Gastrocnemius medialis (tissue), 4 donors: ENCODE data around the gene MAMDC4. TPM values are rescaled to one million over a fixed set of nuclear protein-coding genes. Genes with fewer than 3 reads are reported as not detected.

Experiments
- ATAC-seq, 2 donors: fragments of 150-250 bp; one replicate each; pipeline ENCODE4 v1.9.1; 2016
- DNase-seq, 2 donors: peaks; one replicate each; pipeline ENCODE4 v3.0.0-alpha.2; 2019
- H3K27ac ChIP-seq, 4 donors: fragments of 200-600 bp; sonication (generic); 1 replicate in 1 of 4; 2 replicates in 3 of 4; pipeline ENCODE4 v1.5.1; 2016 to 2018; ENCODE audit warnings: mild to moderate bottlenecking in 2 of 4, moderate library complexity in 1 of 4
- H3K27me3 ChIP-seq, 3 donors: fragments of 200-600 bp; sonication (generic) in 2 of 3; 1 replicate in 1 of 3; 2 replicates in 2 of 3; pipeline versions ENCODE4 v1.5.1 to v1.6.0; 2016 to 2019; ENCODE audit warnings: mild to moderate bottlenecking in 1 of 3, moderate library complexity in 1 of 3
- H3K36me3 ChIP-seq, 2 donors: fragments of 200-600 bp; sonication (generic) in 1 of 2; one replicate each; pipeline ENCODE4 v1.5.1; 2017 to 2018
- H3K4me1 ChIP-seq, 2 donors: fragments of 200-600 bp; sonication (generic) in 1 of 2; one replicate each; pipeline ENCODE4 v1.5.1; 2016 to 2017; ENCODE audit warnings: mild to moderate bottlenecking in 2 of 2
- H3K4me3 ChIP-seq, 4 donors: fragments of 200-600 bp; sonication (generic) in 3 of 4; 1 replicate in 1 of 4; 2 replicates in 3 of 4; pipeline ENCODE4 v1.5.1; 2016 to 2019; ENCODE audit warnings: mild to moderate bottlenecking in 2 of 4
- H3K9me3 ChIP-seq, 3 donors: fragments of 200-600 bp; sonication (generic) in 2 of 3; 1 replicate in 1 of 3; 2 replicates in 2 of 3; pipeline ENCODE4 v1.5.1; 2016 to 2019
- CTCF ChIP-seq, 5 experiments: fragments of 450-650 bp in 3 of 5; fragments of 200-600 bp in 2 of 5; sonication (generic) in 2 of 5; IDR thresholded peaks in 4 of 5; conservative IDR thresholded peaks in 1 of 5; 1 replicate in 4 of 5; 2 replicates in 1 of 5; pipeline ENCODE4 v1.5.1; 2016 to 2019; ENCODE audit warnings: antibody characterized with exemption in 5 of 5, mild to moderate bottlenecking in 3 of 5, moderate library complexity in 3 of 5
- POLR2A ChIP-seq, 2 donors: fragments of 450-650 bp; IDR thresholded peaks; one replicate each; pipeline ENCODE4 v1.6.1; 2017; ENCODE audit warnings: antibody characterized with exemption in 2 of 2, mild to moderate bottlenecking in 2 of 2, moderate library complexity in 2 of 2
- in situ Hi-C, 4 donors: fragments of 200-750 bp; cut with MboI; loops; one replicate each; pipeline versions ENCODE4 v1.15.0 to v1.8.0; 2017; ENCODE audit warnings: low sequenced_read_pairs in 4 of 4
- intact Hi-C: fragments of 100-400 bp; cut with DNase I; formaldehyde crosslinking; loops from one replicate; pipeline ENCODE4 v1.15.1; 2023; ENCODE audit warnings: low total_unique reads
- total RNA-seq, 4 donors: library from RNA; depleted of rRNA; stranded (reverse); fragments of >200 nt; gene quantifications; one replicate each; pipeline versions ENCODE4 v1.1.0 to v1.2.3, GENCODE V29; 2016

MAMDC4 gene
- total RNA-seq, 4 donors from 2014 or later: 0.95 to 2.3 (median 1.7) TPM

GRCh38 chr9:136820971-136821825 lies 30.9 kb upstream of the MAMDC4 start:
- ATAC-seq (no peak), DNase-seq (no peak)
- H3K9me3 ChIP-seq: no peaks in the 10 kb centered on the region
- in situ Hi-C loops: no loop called here
- H3K4me3 ChIP-seq: peak overlapping the region in 1 of 4 donors; percentile 13
- H3K27ac ChIP-seq: no peak overlapping the region
- H3K27me3 ChIP-seq: no peaks in the 10 kb centered on the region
- TF ChIP-seq POLR2A (IDR thresholded peaks at IDR 0.05): no peak
- TF ChIP-seq CTCF (IDR thresholded peaks at IDR 0.05 in 4 of 5, conservative IDR thresholded peaks at IDR 0.05 in 1 of 5): no peak
- H3K4me1 ChIP-seq: no peaks in the 10 kb centered on the region
- intact Hi-C loops: no loop called here
- peaks cover 3 to 12% of the 10 kb centered on the region in 2 donors for H3K36me3 ChIP-seq

GRCh38 chr9:136821826-136822544 lies 30.2 kb upstream of the MAMDC4 start:
- Histone ChIP-seq H3K27ac (no peak overlapping the region), H3K27me3 (no peaks in the 10 kb centered on the region), H3K4me1 (no peaks in the 10 kb centered on the region), H3K9me3 (no peaks in the 10 kb centered on the region), H3K36me3 (peaks cover 3 to 20% of the 10 kb centered on the region in 2 donors), H3K4me3 (no peak overlapping the region)
- intact Hi-C loops: no loop called here
- DNase-seq (no peak), ATAC-seq (no peak)
- in situ Hi-C loops: no loop called here
- TF ChIP-seq CTCF (IDR thresholded peaks at IDR 0.05 in 4 of 5, conservative IDR thresholded peaks at IDR 0.05 in 1 of 5) (no peak), POLR2A (IDR thresholded peaks at IDR 0.05) (no peak)

- H3K36me3 ChIP-seq: peaks cover 3 to 30% of the 10 kb centered on the region in 2 donors
- no peak for TF ChIP-seq POLR2A (IDR thresholded peaks at IDR 0.05)
- no peaks in the 10 kb centered on the region for H3K9me3 ChIP-seq
- no peaks in the 10 kb centered on the region for H3K4me1 ChIP-seq
- no peak overlapping the region for H3K4me3 ChIP-seq
- H3K27ac ChIP-seq: no peak overlapping the region
- intact Hi-C loops: no loop called here
- no peaks in the 10 kb centered on the region for H3K27me3 ChIP-seq
- no peak for DNase-seq
- ATAC-seq: no peak
- in situ Hi-C loops: no loop called here
Measured at GRCh38 chr9:136823136-136824046, 28.8 kb upstream of the MAMDC4 start.

- Histone ChIP-seq H3K9me3 (no peaks in the 10 kb centered on the region), H3K27me3 (no peaks in the 10 kb centered on the region), H3K36me3 (peaks cover 3 to 43% of the 10 kb centered on the region in 2 donors), H3K4me1 (no peaks in the 10 kb centered on the region), H3K27ac (no peak overlapping the region), H3K4me3 (no peak overlapping the region)
- in situ Hi-C loops: no loop called here
- ATAC-seq: no peak
- no peak for TF ChIP-seq POLR2A (IDR thresholded peaks at IDR 0.05)
- no peak for TF ChIP-seq CTCF (IDR thresholded peaks at IDR 0.05 in 4 of 5, conservative IDR thresholded peaks at IDR 0.05 in 1 of 5)
- DNase-seq: no peak
- intact Hi-C loops: no loop called here
Measured at GRCh38 chr9:136824496-136825225, 27.5 kb upstream of the MAMDC4 start.
